ENCODE measurements around the gene PUS10.
"Not testable (repeated sequence)": the region's sequence is repeated elsewhere in the genome, so short reads cannot be mapped to it uniquely, and the experiment has no call there.

The PUS10 gene

GRCh38 chr2:61017556-61018317, at the start of gene PUS10, which contains the start of gene PEX13:
PUS10 (minus strand) TSS chr2:61018255; CDS start chr2:61011890, 6,365 bp downstream.
PEX13 (plus strand) TSS chr2:61017720; CDS start chr2:61017760, 40 bp downstream.
- peak; percentile 58 to 60 for DNase-seq (ENCODE audit: low read depth in 2 of 2)

GRCh38 chr2:61065714-61066709, 48.0 kb upstream of the PUS10 start, which contains the start of gene SANBR:
SANBR (plus strand) TSS chr2:61065871; CDS start chr2:61070351, 4,480 bp downstream.
- peak; percentile 68 to 71 for DNase-seq (ENCODE audit: low read depth in 2 of 2)

GRCh38 chr2:61059382-61059781, 41.3 kb upstream of the PUS10 start:
- DNase-seq (ENCODE audit: low read depth in 2 of 2): no peak

GRCh38 chr2:61057562-61057961, 39.5 kb upstream of the PUS10 start:
- DNase-seq (ENCODE audit: low read depth in 2 of 2): no peak

GRCh38 chr2:61055557-61055956, 37.5 kb upstream of the PUS10 start:
- no peak for DNase-seq (ENCODE audit: low read depth in 2 of 2)

- DNase-seq (ENCODE audit: low read depth in 2 of 2): no peak
Measured at GRCh38 chr2:61045999-61046398, 27.9 kb upstream of the PUS10 start.

- DNase-seq (ENCODE audit: low read depth in 2 of 2): no peak
Measured at GRCh38 chr2:61045226-61045625, 27.2 kb upstream of the PUS10 start.

GRCh38 chr2:61044636-61045035, 26.6 kb upstream of the PUS10 start:
- no peak for DNase-seq (ENCODE audit: low read depth in 2 of 2)

- DNase-seq (ENCODE audit: low read depth in 2 of 2): no peak
Measured at GRCh38 chr2:61042807-61043206, 24.8 kb upstream of the PUS10 start.

- not testable (repeated sequence) for DNase-seq (ENCODE audit: low read depth in 2 of 2)
Measured at GRCh38 chr2:61036643-61037042, 18.6 kb upstream of the PUS10 start.

- not testable (repeated sequence) for DNase-seq (ENCODE audit: low read depth in 2 of 2)
Measured at GRCh38 chr2:61034592-61034991, 16.5 kb upstream of the PUS10 start.

- DNase-seq (ENCODE audit: low read depth in 2 of 2): no peak
Measured at GRCh38 chr2:61029533-61029932, 11.5 kb upstream of the PUS10 start.

- no peak for DNase-seq (ENCODE audit: low read depth in 2 of 2)
Measured at GRCh38 chr2:61023670-61024069, 5.6 kb upstream of the PUS10 start.

- DNase-seq (ENCODE audit: low read depth in 2 of 2): no peak
Measured at GRCh38 chr2:61021228-61021660, 3.2 kb upstream of the PUS10 start.

GRCh38 chr2:61018798-61019197, 743 bp upstream of the PUS10 start:
- DNase-seq (ENCODE audit: low read depth in 2 of 2): no peak

- no peak for DNase-seq (ENCODE audit: low read depth in 2 of 2)
Measured at GRCh38 chr2:61018318-61018755, 282 bp upstream of the PUS10 start.

GRCh38 chr2:61017003-61017555, 976 bp downstream of the PUS10 start:
- peak; percentile 55 to 62 for DNase-seq (ENCODE audit: low read depth in 2 of 2)

GRCh38 chr2:61016392-61017002, 1.6 kb downstream of the PUS10 start:
- peak in 1 of 2 experiments; percentile 36 for DNase-seq (ENCODE audit: low read depth in 2 of 2)

- no peak for DNase-seq (ENCODE audit: low read depth in 2 of 2)
Measured at GRCh38 chr2:61015976-61016375, 2.1 kb downstream of the PUS10 start.

- DNase-seq (ENCODE audit: low read depth in 2 of 2): no peak
Measured at GRCh38 chr2:61014763-61015162, 3.3 kb downstream of the PUS10 start.

GRCh38 chr2:61013382-61013781, 4.7 kb downstream of the PUS10 start:
- DNase-seq (ENCODE audit: low read depth in 2 of 2): no peak
